Measurements from ENCODE around the gene DUSP22.

DUSP22 gene

DNA sequence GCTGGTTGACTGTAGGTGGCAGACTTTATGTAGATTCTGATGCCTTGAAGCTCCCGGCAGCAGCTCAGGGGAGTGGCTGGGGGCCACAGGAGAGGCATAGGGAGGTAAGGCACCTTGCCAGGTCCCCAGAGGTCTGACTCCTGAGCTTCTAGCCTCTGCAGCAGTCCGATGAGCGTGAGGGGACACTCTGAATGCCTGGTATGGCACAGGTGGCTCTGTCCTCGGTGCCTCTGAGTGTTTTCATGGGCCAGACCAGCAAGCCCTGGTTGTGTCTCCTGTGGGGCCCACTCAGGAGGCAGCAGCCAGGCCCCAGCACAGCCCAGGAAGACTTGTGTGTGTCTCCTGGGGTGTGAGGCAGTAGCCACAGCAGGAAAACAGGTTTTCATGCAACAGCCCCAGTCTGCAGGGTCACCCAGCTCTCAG, 59.6 kb downstream of the DUSP22 start:
- no peak for TF ChIP-seq POLR2AphosphoS5 (IDR thresholded peaks at IDR 0.05; ENCODE audit: low read depth, low read length)
- TF ChIP-seq TAF1 (IDR thresholded peaks at IDR 0.05; ENCODE audit: borderline replicate concordance, insufficient read depth, low read length), result no peak
- no peak for TF ChIP-seq FOXP2 (optimal IDR thresholded peaks at IDR 0.05; ENCODE audit: borderline replicate concordance, extremely low read depth, extremely low read length, insufficient read depth)
- no peak for TF ChIP-seq SIN3A (IDR thresholded peaks at IDR 0.05; ENCODE audit: borderline replicate concordance, insufficient read depth, low read length)
- TF ChIP-seq, protein P1, sequence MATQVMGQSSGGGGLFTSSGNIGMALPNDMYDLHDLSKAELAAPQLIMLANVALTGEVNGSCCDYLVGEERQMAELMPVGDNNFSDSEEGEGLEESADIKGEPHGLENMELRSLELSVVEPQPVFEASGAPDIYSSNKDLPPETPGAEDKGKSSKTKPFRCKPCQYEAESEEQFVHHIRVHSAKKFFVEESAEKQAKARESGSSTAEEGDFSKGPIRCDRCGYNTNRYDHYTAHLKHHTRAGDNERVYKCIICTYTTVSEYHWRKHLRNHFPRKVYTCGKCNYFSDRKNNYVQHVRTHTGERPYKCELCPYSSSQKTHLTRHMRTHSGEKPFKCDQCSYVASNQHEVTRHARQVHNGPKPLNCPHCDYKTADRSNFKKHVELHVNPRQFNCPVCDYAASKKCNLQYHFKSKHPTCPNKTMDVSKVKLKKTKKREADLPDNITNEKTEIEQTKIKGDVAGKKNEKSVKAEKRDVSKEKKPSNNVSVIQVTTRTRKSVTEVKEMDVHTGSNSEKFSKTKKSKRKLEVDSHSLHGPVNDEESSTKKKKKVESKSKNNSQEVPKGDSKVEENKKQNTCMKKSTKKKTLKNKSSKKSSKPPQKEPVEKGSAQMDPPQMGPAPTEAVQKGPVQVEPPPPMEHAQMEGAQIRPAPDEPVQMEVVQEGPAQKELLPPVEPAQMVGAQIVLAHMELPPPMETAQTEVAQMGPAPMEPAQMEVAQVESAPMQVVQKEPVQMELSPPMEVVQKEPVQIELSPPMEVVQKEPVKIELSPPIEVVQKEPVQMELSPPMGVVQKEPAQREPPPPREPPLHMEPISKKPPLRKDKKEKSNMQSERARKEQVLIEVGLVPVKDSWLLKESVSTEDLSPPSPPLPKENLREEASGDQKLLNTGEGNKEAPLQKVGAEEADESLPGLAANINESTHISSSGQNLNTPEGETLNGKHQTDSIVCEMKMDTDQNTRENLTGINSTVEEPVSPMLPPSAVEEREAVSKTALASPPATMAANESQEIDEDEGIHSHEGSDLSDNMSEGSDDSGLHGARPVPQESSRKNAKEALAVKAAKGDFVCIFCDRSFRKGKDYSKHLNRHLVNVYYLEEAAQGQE (IDR thresholded peaks at IDR 0.05; ENCODE audit: insufficient read depth in 1 of 2, low read depth in 2 of 2, low read length in 2 of 2), result no peak

DNA sequence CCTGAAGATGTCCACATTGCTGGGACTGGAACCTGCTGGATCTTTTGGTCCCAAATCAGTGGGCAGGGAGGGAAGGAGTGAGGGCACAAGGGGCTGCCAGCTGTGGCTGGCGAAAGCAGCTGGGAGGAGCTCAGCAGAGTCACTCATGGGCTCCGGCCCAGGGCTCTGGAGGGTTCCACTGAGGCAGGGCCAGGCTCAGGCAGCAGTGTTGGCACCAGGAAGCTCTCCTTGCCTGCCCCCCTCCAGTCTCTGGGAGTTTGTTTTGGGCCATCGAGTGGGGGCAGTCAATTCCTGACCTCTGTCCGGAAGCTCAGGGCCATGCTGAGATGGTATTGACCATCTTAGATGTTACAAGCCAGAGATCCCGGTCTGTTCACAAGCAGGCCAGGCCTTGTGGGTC, 60.2 kb downstream of the DUSP22 start:
- TF ChIP-seq FOXP2 (optimal IDR thresholded peaks at IDR 0.05; ENCODE audit: borderline replicate concordance, extremely low read depth, extremely low read length, insufficient read depth), result no peak
- TF ChIP-seq SIN3A (IDR thresholded peaks at IDR 0.05; ENCODE audit: borderline replicate concordance, insufficient read depth, low read length), result no peak
- no peak for TF ChIP-seq POLR2AphosphoS5 (IDR thresholded peaks at IDR 0.05; ENCODE audit: low read depth, low read length)
- TF ChIP-seq, protein P1 (IDR thresholded peaks at IDR 0.05; ENCODE audit: insufficient read depth in 1 of 2, low read depth in 2 of 2, low read length in 2 of 2), result no peak
- no peak for TF ChIP-seq TAF1 (IDR thresholded peaks at IDR 0.05; ENCODE audit: borderline replicate concordance, insufficient read depth, low read length)

DNA sequence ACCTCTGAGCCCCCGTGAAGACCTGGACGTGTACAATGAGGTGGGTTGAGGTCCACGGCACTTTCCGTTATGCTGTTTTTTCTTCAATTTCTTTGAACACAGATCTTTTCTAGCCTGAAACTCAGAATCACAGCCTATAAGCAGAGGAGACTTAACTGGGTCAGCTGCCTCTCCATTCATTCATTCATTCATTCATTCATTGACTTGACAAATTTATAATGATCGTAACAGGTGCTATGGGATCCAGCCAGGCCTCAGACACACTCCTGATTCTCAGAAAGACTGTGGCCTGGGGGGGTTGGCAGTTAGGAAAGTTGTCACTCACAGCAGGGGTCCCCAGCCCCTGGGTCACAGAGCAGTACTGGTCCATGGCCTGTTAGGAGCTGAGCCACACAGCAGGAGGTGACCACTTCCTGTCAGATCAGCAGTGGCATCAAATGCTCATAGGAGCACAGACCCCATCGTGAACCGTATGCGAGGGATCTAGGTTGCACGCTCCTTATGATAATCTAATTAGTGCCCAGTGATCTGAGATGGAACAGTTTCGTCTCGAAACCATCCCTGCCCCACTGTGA, 60.7 kb downstream of the DUSP22 start:
- TF ChIP-seq FOXP2 (optimal IDR thresholded peaks at IDR 0.05; ENCODE audit: borderline replicate concordance, extremely low read depth, extremely low read length, insufficient read depth) (no peak), POLR2AphosphoS5 (IDR thresholded peaks at IDR 0.05; ENCODE audit: low read depth, low read length) (no peak), TAF1 (IDR thresholded peaks at IDR 0.05; ENCODE audit: borderline replicate concordance, insufficient read depth, low read length) (no peak), SIN3A (IDR thresholded peaks at IDR 0.05; ENCODE audit: borderline replicate concordance, insufficient read depth, low read length) (no peak)
- TF ChIP-seq, protein P1 (IDR thresholded peaks at IDR 0.05; ENCODE audit: insufficient read depth in 1 of 2, low read depth in 2 of 2, low read length in 2 of 2), result no peak

DNA sequence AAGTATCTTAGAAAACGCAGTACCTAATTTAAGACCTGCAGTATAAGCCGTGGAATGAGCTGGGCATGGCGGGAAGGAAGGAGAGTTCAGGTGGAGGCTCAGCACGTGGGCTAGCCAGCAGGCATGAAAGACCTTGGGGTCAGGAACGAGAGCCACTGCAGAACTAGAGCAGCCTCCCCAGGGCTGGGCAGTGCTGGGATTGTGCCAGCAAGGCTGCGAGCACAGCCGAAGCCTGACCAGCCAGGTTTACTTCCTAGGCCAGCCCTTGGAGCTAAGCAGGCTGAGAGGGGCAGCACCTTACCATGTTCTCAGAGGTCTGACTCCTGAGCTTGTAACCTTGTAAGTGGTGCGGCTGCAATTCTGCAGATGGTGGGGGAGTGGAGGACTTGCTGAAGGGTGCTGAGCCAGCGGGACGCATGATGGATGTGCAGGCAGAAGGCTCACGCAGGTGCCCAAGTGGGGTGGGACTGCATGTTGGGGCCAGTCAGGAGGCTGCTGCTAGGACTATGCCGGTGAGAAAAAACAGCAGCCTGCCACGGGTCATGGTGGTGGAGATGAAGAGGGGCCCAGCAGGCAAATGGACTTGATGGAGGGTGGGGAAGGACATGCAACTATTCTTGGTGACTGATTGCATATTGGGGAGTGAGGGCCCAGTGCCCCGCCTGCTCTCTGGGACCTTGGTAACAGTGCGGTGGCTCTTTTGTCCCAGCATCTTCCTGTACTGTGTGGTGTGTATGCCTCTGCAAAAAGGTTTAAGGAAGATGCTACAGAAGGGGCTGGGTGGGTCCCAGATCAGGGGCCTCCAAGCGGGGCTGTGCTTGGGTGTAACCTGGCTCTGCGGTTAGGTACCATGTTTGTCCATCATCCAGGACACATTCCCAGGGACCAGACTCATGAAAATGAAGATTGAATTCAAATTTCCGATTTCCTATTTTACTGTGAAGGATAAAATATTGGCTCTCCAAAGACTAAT, 61.6 kb downstream of the DUSP22 start:
- no peak for TF ChIP-seq SIN3A (IDR thresholded peaks at IDR 0.05; ENCODE audit: borderline replicate concordance, insufficient read depth, low read length)
- TF ChIP-seq TAF1 (IDR thresholded peaks at IDR 0.05; ENCODE audit: borderline replicate concordance, insufficient read depth, low read length), result no peak
- no peak for TF ChIP-seq POLR2AphosphoS5 (IDR thresholded peaks at IDR 0.05; ENCODE audit: low read depth, low read length)
- TF ChIP-seq, protein P1 (IDR thresholded peaks at IDR 0.05; ENCODE audit: insufficient read depth in 1 of 2, low read depth in 2 of 2, low read length in 2 of 2), result no peak
- TF ChIP-seq FOXP2 (optimal IDR thresholded peaks at IDR 0.05; ENCODE audit: borderline replicate concordance, extremely low read depth, extremely low read length, insufficient read depth), result no peak

All from PFSK-1 (cell line).